Sigmoid colon (tissue), 7 donors: ENCODE results near the gene PEAK1. TPM values are rescaled to one million over a fixed set of nuclear protein-coding genes. Genes with fewer than 3 reads are reported as not detected.

Experiments used
- DNase-seq: peaks from one replicate; pipeline ENCODE4 v3.0.0-alpha.2; 2019
- H3K27ac ChIP-seq, 4 donors: fragments of 200-600 bp; sonication (generic); one replicate each; pipeline ENCODE4 v1.5.1; 2016 to 2019; ENCODE audit warnings: mild to moderate bottlenecking in 1 of 4
- H3K27me3 ChIP-seq, 3 donors: fragments of 200-600 bp; sonication (generic); one replicate each; pipeline ENCODE4 v1.5.1; 2019; ENCODE audit warnings: mild to moderate bottlenecking in 1 of 3
- H3K36me3 ChIP-seq, 4 donors: fragments of 200-600 bp; sonication (generic); one replicate each; pipeline ENCODE4 v1.5.1; 2016 to 2019
- H3K4me1 ChIP-seq, 4 donors: fragments of 200-600 bp; sonication (generic); one replicate each; pipeline ENCODE4 v1.5.1; 2017 to 2019
- H3K4me3 ChIP-seq, 4 donors: fragments of 200-600 bp; sonication (generic); one replicate each; pipeline ENCODE4 v1.5.1; 2017 to 2019; ENCODE audit warnings: mild to moderate bottlenecking in 2 of 4, moderate library complexity in 1 of 4
- H3K9me3 ChIP-seq, 4 donors: fragments of 200-600 bp in 3 of 4; sonication (generic) in 3 of 4; one replicate each; pipeline versions ENCODE4 v1.5.1 to v1.6.1; 2013 to 2019
- EP300 ChIP-seq, 4 donors: sonication (generic); formaldehyde crosslinking; IDR thresholded peaks; one replicate each; pipeline ENCODE4 v1.6.1; 2017; ENCODE audit warnings: antibody characterized with exemption in 4 of 4
- POLR2A ChIP-seq, 2 donors: fragments of 450-650 bp; IDR thresholded peaks; one replicate each; pipeline ENCODE4 v1.6.1; 2016; ENCODE audit warnings: antibody characterized with exemption in 2 of 2, mild to moderate bottlenecking in 2 of 2, moderate library complexity in 2 of 2
- POLR2AphosphoS5 ChIP-seq, 4 donors: sonication (generic); formaldehyde crosslinking; IDR thresholded peaks; one replicate each; pipeline ENCODE4 v1.6.1; 2017; ENCODE audit warnings: antibody characterized with exemption in 4 of 4
- WGBS, 2 donors: extraction: QIAGEN DNeasy Blood & Tissue Kit; methylation state at CpG; one replicate each; pipeline ENCODE4 v1.1.7; 2013; 5-methylcytosine and 5-hydroxymethylcytosine counted together
- intact Hi-C: fragments of 100-400 bp; cut with DNase I; formaldehyde crosslinking; loops from one replicate; pipeline ENCODE4 v1.15.1; 2023
- polyA plus RNA-seq, 3 donors: library from polyadenylated mRNA; stranded (reverse); fragments of 200-250 nt; gene quantifications; one replicate each; pipeline ENCODE4 v1.2.3, GENCODE V29; 2013
- total RNA-seq, 4 donors: library from RNA; depleted of rRNA; stranded (reverse); fragments of >200 nt; gene quantifications; one replicate each; pipeline ENCODE4 v1.1.0, GENCODE V29; 2016
- TF ChIP-seq, protein P1 (sequence below), 4 experiments: fragments of 450-650 bp in 3 of 4; fragments of 200-600 bp in 1 of 4; IDR thresholded peaks; one replicate each; pipeline ENCODE4 v1.5.1; 2016 to 2019; ENCODE audit warnings: antibody characterized with exemption in 4 of 4, mild to moderate bottlenecking in 3 of 4, moderate library complexity in 2 of 4
- donor health status: healthy with polysubstance abuse.
- donor health status: Bipolar disorder and iron deficiency.
- donor health status: healthy.

The PEAK1 gene
- total and polyA plus RNA-seq, 7 donors = 3.5 to 59.8 (median 29.3) TPM

DNA sequence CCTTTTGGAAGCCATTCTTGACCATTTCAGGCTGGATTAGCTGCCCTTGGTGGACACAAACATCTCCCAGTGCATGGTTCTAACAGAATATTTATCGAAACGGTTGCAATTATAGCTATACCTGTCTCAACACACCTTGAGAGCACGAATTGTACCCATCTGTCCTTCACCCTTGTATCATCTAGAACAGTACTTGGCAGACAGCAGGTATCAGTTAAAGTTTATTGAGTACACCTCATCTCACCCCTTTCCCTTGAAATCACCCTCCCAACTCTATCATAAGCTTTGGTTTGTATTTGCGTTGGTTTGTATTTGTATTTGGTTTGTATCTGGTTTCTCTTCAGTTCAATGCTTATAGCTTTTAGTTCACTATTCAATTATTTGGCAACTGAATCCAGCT is 361.4 kb downstream of the PEAK1 start:
- DNase-seq = no peak
- intact Hi-C loops = no loop called here
- peaks cover 0 to 75% (median 49%) of the 10 kb centered on the region in 4 donors for H3K4me1 ChIP-seq
- H3K36me3 ChIP-seq = no peaks in the 10 kb centered on the region
- H3K4me3 ChIP-seq = no peak overlapping the region
- no peaks in the 10 kb centered on the region for H3K9me3 ChIP-seq
- TF ChIP-seq POLR2AphosphoS5 (IDR thresholded peaks at IDR 0.05) (no peak), POLR2A (IDR thresholded peaks at IDR 0.05) (no peak), EP300 (IDR thresholded peaks at IDR 0.05) (no peak)
- TF ChIP-seq, protein P1, sequence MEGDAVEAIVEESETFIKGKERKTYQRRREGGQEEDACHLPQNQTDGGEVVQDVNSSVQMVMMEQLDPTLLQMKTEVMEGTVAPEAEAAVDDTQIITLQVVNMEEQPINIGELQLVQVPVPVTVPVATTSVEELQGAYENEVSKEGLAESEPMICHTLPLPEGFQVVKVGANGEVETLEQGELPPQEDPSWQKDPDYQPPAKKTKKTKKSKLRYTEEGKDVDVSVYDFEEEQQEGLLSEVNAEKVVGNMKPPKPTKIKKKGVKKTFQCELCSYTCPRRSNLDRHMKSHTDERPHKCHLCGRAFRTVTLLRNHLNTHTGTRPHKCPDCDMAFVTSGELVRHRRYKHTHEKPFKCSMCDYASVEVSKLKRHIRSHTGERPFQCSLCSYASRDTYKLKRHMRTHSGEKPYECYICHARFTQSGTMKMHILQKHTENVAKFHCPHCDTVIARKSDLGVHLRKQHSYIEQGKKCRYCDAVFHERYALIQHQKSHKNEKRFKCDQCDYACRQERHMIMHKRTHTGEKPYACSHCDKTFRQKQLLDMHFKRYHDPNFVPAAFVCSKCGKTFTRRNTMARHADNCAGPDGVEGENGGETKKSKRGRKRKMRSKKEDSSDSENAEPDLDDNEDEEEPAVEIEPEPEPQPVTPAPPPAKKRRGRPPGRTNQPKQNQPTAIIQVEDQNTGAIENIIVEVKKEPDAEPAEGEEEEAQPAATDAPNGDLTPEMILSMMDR (IDR thresholded peaks at IDR 0.05) = no peak
- WGBS, 2 donors = 68 to 91% methylated on average over 4 of the region's 4 CpGs
- H3K27me3 ChIP-seq = no peaks in the 10 kb centered on the region
- no peak overlapping the region for H3K27ac ChIP-seq

DNA sequence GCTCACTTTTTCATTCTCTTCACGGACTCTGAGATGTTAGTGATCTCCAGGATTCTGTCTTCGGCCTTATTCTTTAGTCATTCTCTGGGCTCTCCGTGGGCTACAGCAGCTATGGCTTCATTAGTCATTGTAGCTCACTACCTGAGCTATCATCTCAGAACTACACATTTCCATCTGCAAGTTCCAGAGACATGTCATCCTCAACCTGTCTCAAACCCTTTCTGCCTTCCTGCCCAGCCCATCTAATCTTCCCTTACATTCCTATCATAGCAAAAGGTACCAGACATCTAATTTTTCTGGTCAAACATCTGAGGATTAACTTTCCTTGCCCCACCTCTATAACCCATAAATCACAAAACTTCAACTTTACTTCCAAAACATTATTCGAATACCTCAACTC is 362.2 kb downstream of the PEAK1 start:
- 91 to 93% methylated on average over 4 of the region's 4 CpGs for WGBS, 2 donors
- intact Hi-C loops = no loop called here
- peaks cover 0 to 75% (median 47%) of the 10 kb centered on the region in 4 donors for H3K4me1 ChIP-seq
- H3K36me3 ChIP-seq = peaks cover 0 to 2% (median 0%) of the 10 kb centered on the region in 4 donors
- no peaks in the 10 kb centered on the region for H3K27me3 ChIP-seq
- H3K27ac ChIP-seq = no peak overlapping the region
- no peak for DNase-seq
- no peak overlapping the region for H3K4me3 ChIP-seq
- TF ChIP-seq POLR2AphosphoS5 (IDR thresholded peaks at IDR 0.05) = no peak
- TF ChIP-seq, protein P1 (IDR thresholded peaks at IDR 0.05) = no peak
- TF ChIP-seq EP300 (IDR thresholded peaks at IDR 0.05) = no peak
- TF ChIP-seq POLR2A (IDR thresholded peaks at IDR 0.05) = no peak
- no peaks in the 10 kb centered on the region for H3K9me3 ChIP-seq

DNA sequence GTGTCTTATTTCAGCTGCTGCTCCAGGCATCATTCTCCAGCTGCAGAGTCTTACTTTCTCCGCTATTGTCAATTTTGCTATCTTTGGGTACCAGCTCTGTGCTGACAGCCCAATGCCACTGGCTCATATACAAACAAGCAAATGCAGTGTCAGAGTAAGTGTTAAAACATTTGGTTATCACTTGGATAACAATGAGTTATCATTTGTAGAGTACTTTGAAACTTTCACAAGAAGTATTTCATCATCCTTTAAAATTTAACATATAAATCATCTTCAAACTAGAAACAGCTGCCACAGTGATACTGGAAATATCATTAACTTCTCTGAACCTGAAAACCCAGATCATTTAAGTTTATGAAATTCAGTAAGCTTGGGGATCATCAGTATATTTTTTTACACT is 362.8 kb downstream of the PEAK1 start:
- DNase-seq = no peak
- H3K4me1 ChIP-seq = peaks cover 0 to 70% (median 45%) of the 10 kb centered on the region in 4 donors
- H3K27me3 ChIP-seq = no peaks in the 10 kb centered on the region
- intact Hi-C loops = no loop called here
- TF ChIP-seq, protein P1 (IDR thresholded peaks at IDR 0.05) = no peak
- TF ChIP-seq POLR2AphosphoS5 (IDR thresholded peaks at IDR 0.05) (no peak), EP300 (IDR thresholded peaks at IDR 0.05) (no peak), POLR2A (IDR thresholded peaks at IDR 0.05) (no peak)
- peaks cover 0 to 8% (median 1%) of the 10 kb centered on the region in 4 donors for H3K36me3 ChIP-seq
- 94 to 99% methylated on average over 1 of the region's 1 CpG for WGBS, 2 donors
- H3K9me3 ChIP-seq = no peaks in the 10 kb centered on the region
- H3K27ac ChIP-seq = no peak overlapping the region
- H3K4me3 ChIP-seq = no peak overlapping the region

DNA sequence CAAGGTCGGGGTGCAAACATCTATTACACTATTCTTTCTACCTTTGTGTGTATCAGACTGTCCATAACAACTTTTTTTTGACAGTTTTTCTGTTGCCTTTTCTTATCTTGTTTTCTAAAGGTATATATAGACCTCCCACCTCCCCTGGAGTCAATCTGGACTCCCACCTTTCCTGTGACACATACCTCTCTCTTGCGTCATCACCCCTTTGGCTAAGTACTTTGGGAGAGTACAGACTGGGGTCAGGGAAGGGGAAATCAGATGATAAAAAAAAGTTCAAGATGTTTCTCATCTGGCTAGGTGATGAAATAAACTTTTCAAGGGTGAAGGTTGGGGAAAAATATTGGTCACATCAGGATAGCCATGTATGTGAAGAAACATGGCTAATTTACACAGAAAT is 366.2 kb downstream of the PEAK1 start:
- Histone ChIP-seq H3K27ac (no peak overlapping the region), H3K9me3 (no peaks in the 10 kb centered on the region), H3K27me3 (no peaks in the 10 kb centered on the region), H3K4me3 (no peak overlapping the region), H3K36me3 (peaks cover 0 to 28% (median 2%) of the 10 kb centered on the region in 4 donors), H3K4me1 (peaks cover 0 to 36% (median 13%) of the 10 kb centered on the region in 4 donors)
- 96 to 97% methylated on average over 2 of the region's 2 CpGs for WGBS, 2 donors
- no peak for DNase-seq
- TF ChIP-seq POLR2A (IDR thresholded peaks at IDR 0.05) (no peak), POLR2AphosphoS5 (IDR thresholded peaks at IDR 0.05) (no peak), EP300 (IDR thresholded peaks at IDR 0.05) (no peak)
- TF ChIP-seq, protein P1 (IDR thresholded peaks at IDR 0.05) = no peak
- intact Hi-C loops = no loop called here

DNA sequence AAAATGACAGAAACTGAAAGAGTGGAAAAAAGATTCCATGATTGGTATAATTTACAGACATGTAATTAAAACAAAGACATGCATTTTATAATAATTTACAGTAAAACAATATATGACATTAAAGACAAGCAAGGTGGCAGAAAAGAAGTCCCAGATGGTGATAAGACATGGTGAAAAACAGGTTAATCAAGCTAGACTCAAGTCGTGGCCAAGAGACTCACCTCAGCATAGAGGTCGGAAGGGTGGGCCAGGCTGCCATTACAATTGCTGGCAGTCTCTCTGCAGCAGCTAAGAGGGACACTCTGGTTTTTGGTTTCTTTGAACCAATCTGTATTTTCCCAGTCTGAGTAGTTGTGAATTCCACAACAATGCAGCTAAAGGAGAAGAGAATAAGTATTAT is 367.3 kb downstream of the PEAK1 start:
- peaks cover 0 to 28% (median 2%) of the 10 kb centered on the region in 4 donors for H3K36me3 ChIP-seq
- TF ChIP-seq, protein P1 (IDR thresholded peaks at IDR 0.05) = no peak
- H3K4me1 ChIP-seq = peaks cover 0 to 27% (median 8%) of the 10 kb centered on the region in 4 donors
- no peak for DNase-seq
- no peak overlapping the region for H3K4me3 ChIP-seq
- H3K27me3 ChIP-seq = no peaks in the 10 kb centered on the region
- no peaks in the 10 kb centered on the region for H3K9me3 ChIP-seq
- 32 to 67% methylated on average over 2 of the region's 2 CpGs for WGBS, 2 donors
- intact Hi-C loops = no loop called here
- H3K27ac ChIP-seq = no peak overlapping the region
